ENCODE data around the gene OR10A3.

OR10A3 gene

DNA sequence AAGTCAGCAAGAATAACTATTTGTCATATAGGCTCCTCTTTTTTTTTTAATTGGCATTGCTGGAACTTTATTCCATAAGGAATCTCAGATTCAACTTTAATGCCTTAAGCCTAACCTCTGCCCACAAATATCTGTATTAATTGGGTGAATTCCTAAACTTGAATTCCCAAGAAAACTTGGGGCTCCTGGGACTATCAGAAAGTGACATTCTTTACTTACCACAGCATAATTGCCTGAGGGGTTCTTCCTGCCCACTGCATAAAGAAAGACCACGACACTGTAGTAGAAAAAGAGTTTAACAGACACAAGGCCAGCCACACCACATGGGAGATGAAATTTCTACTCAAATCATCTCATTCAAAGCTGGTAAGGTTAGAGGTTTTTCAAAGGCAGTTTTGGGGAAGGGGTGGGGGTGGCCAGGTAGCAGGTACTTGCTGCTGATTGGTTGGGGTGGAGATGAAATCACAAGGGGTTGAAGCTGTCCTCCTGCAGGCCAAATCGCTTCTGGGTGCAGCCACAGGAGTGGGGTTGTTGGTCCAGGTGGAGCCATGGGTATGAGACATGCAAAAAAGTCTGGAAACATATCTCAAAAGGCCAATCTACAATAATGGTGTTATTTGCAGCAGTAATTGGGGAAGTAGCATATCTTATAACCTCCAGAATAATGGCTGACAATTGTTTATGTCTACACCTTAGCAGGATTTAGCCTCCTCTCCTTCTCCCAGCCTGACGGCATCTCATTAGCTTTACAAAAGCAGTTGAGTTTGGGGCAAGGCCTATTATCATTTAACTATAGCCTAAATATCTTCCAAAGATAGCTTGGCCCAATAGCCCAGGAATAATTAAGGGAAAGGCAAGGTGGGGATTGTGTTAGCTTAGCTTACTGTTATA lies 28.5 kb upstream of the OR10A3 start:
- H3K9ac ChIP-seq (ENCODE audit: low read depth, low read length) = peak overlapping the region; percentile 69
- no peak overlapping the region for H3K4me3 ChIP-seq (ENCODE audit: low read length)
- H3K4me1 ChIP-seq (ENCODE audit: control insufficient read depth, insufficient read depth, low read length) = peaks cover 53% of the 10 kb centered on the region
- no peak overlapping the region for H3K4me2 ChIP-seq (ENCODE audit: low read length)
- no peaks in the 10 kb centered on the region for H3K27me3 ChIP-seq (ENCODE audit: control insufficient read depth, insufficient read depth, low read length)
- no peaks in the 10 kb centered on the region for H3K9me3 ChIP-seq (replicated peaks; ENCODE audit: low read length)
- no peaks in the 10 kb centered on the region for H3K36me3 ChIP-seq (ENCODE audit: insufficient read depth, low read length)

DNA sequence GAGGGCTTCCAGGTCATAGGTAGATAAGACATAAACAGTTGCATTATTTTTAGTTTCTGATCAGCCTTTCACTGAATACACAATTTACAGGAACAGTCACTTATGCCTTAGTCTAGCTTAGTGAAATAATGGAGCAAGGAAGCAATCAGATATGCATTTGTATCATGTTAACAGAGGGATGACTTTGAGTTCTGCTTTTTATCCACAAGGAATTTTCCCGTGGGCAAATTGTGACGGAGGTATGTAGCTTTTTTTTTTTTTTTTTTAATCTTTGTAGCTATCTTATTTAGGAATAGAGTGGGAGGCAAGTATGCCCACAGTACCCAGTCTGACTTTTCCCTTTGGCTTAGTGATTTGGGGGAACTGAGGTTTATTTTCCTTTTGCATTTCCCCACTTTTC lies 27.2 kb upstream of the OR10A3 start:
- Histone ChIP-seq H3K4me3 (ENCODE audit: low read length) (no peak overlapping the region), H3K9ac (ENCODE audit: low read depth, low read length) (peak overlapping the region; percentile 69), H3K4me2 (ENCODE audit: low read length) (no peak overlapping the region), H3K27me3 (ENCODE audit: control insufficient read depth, insufficient read depth, low read length) (no peaks in the 10 kb centered on the region), H3K9me3 (replicated peaks; ENCODE audit: low read length) (no peaks in the 10 kb centered on the region), H3K4me1 (ENCODE audit: control insufficient read depth, insufficient read depth, low read length) (peaks cover 62% of the 10 kb centered on the region), H3K36me3 (ENCODE audit: insufficient read depth, low read length) (no peaks in the 10 kb centered on the region)

DNA sequence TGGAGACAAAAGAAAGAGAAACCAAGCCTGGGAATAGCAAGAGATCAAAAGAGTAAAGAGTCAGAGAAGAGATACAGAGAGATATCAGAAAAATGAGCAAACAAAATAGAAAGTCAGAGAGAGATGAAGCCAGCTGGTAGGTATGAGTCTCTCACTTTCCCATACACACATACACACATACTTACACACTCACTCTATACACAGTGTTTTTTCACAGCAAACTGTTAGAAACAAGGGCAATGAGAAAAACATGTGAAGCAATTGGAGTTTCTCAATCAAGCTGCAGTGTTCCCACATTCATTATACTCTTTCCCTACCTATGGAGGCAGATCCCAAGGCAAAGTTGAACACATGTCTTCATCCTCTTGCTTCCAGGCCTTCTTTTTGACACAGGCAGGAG lies 26.3 kb upstream of the OR10A3 start:
- H3K9ac ChIP-seq (ENCODE audit: low read depth, low read length) = peak overlapping the region; percentile 5
- no peaks in the 10 kb centered on the region for H3K27me3 ChIP-seq (ENCODE audit: control insufficient read depth, insufficient read depth, low read length)
- no peaks in the 10 kb centered on the region for H3K36me3 ChIP-seq (ENCODE audit: insufficient read depth, low read length)
- no peak overlapping the region for H3K4me2 ChIP-seq (ENCODE audit: low read length)
- no peaks in the 10 kb centered on the region for H3K9me3 ChIP-seq (replicated peaks; ENCODE audit: low read length)
- H3K4me3 ChIP-seq (ENCODE audit: low read length) = no peak overlapping the region
- H3K4me1 ChIP-seq (ENCODE audit: control insufficient read depth, insufficient read depth, low read length) = peaks cover 63% of the 10 kb centered on the region

DNA sequence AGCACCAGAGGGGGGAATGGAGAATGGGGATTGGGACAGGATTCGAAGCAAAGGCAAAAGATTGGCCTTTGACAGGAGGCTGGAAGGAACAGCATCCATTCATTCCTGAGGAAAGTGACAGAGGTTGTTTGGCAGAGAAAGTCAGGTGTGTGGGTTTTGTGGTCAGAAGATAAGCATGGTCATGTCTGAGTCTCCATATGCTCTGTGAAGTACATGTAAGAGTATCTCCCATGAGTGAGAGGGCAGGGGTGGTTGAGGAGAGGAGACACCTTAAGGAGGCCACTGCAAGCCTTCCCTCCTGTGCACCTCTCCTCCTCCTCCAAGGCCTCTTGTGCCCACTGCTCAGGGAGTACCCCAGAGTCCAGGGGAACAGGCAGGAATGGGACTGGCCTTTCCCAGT lies 25.6 kb upstream of the OR10A3 start:
- Histone ChIP-seq H3K4me1 (ENCODE audit: control insufficient read depth, insufficient read depth, low read length) (peaks cover 58% of the 10 kb centered on the region), H3K4me3 (ENCODE audit: low read length) (no peak overlapping the region), H3K9ac (ENCODE audit: low read depth, low read length) (no peak overlapping the region), H3K27me3 (ENCODE audit: control insufficient read depth, insufficient read depth, low read length) (no peaks in the 10 kb centered on the region), H3K9me3 (replicated peaks; ENCODE audit: low read length) (no peaks in the 10 kb centered on the region), H3K4me2 (ENCODE audit: low read length) (no peak overlapping the region), H3K36me3 (ENCODE audit: insufficient read depth, low read length) (no peaks in the 10 kb centered on the region)

DNA sequence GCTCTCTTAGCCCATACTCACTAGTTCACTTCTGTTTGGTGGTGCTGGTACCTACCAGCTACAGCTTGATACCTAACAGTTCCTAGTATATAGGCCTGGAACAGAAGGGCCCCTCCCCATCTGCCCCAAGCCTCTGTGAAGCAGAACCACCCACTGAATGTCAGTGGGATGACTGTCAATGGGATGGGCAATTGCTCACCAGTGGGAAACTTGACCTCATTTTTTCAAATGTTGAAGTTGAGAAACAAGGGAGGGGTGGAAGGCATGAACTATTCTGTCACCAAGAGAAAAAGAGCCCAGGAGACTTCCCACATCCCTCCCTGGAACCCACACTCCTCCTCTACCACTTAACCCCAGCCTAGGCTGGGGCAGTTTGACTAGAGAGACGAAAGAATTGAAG lies 23.9 kb upstream of the OR10A3 start, which contains the start of gene NLRP10:
Gene NLRP10 (minus strand): TSS at position 62 of the 400 bp plus-strand sequence. CDS start 1,952 bp downstream, outside the sequence.
- Histone ChIP-seq H3K4me1 (ENCODE audit: control insufficient read depth, insufficient read depth, low read length) (peaks cover 58% of the 10 kb centered on the region), H3K4me3 (ENCODE audit: low read length) (peak within 1 kb of the TSS; percentile 54), H3K9ac (ENCODE audit: low read depth, low read length) (peak within 1 kb of the TSS; percentile 86)

DNA sequence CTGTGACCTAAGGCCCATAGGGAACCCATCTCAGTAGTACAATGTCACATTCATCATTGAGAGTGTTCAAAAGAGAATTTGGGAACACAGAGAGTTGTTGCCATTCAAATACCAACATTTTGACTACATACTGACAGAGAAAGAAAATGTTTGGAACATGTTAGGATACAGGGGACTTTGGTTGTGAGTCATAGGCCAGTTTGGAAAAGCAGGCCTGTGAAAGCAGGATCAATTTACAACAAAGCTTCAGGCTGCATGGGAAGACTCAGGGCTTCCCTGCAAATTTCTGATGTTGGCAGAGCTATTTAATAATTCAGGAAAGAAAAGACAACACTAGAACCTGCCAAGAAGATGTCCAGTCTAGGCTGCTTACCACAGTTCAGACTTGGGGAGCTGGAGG lies 23.4 kb upstream of the OR10A3 start:
- peak overlapping the region; percentile 54 for H3K4me3 ChIP-seq (ENCODE audit: low read length)

More for the DNA sequence above, 23.9 kb upstream of the OR10A3 start, which contains the start of gene NLRP10:
- H3K36me3 ChIP-seq (ENCODE audit: insufficient read depth, low read length) = no peaks in the 10 kb centered on the region
- H3K4me2 ChIP-seq (ENCODE audit: low read length) = peak within 1 kb of the TSS; percentile 71
- no peaks in the 10 kb centered on the region for H3K27me3 ChIP-seq (ENCODE audit: control insufficient read depth, insufficient read depth, low read length)
- H3K9me3 ChIP-seq (replicated peaks; ENCODE audit: low read length) = no peaks in the 10 kb centered on the region

DNA sequence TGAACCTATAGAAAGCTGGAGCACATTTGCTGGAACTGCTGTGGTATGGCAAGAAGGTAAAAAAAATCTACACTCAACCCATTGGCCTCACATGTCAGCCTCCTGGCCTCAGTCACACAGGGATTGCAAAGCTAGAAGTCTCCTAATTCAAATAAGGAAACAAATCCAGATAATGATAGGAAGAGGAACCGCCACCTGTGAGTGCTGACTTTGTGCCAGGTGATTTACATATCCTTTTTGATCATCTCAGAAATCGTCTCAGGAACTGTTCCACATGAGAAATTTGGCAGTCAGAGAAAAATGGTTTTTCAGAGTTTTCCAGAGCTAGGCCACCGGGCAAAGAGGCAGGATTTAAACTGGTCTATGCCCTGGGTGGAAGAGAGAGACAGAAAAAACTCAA lies 22.8 kb upstream of the OR10A3 start:
- peak overlapping the region; percentile 86 for H3K9ac ChIP-seq (ENCODE audit: low read depth, low read length)
- H3K36me3 ChIP-seq (ENCODE audit: insufficient read depth, low read length) = no peaks in the 10 kb centered on the region
- H3K4me2 ChIP-seq (ENCODE audit: low read length) = peak overlapping the region; percentile 71
- H3K4me1 ChIP-seq (ENCODE audit: control insufficient read depth, insufficient read depth, low read length) = peaks cover 54% of the 10 kb centered on the region
- peak overlapping the region; percentile 2 for H3K4me3 ChIP-seq (ENCODE audit: low read length)
- H3K27me3 ChIP-seq (ENCODE audit: control insufficient read depth, insufficient read depth, low read length) = no peaks in the 10 kb centered on the region
- no peaks in the 10 kb centered on the region for H3K9me3 ChIP-seq (replicated peaks; ENCODE audit: low read length)

More for the DNA sequence above, 23.4 kb upstream of the OR10A3 start:
- H3K9me3 ChIP-seq (replicated peaks; ENCODE audit: low read length) = no peaks in the 10 kb centered on the region
- peak overlapping the region; percentile 86 for H3K9ac ChIP-seq (ENCODE audit: low read depth, low read length)
- peak overlapping the region; percentile 71 for H3K4me2 ChIP-seq (ENCODE audit: low read length)
- no peaks in the 10 kb centered on the region for H3K27me3 ChIP-seq (ENCODE audit: control insufficient read depth, insufficient read depth, low read length)
- H3K4me1 ChIP-seq (ENCODE audit: control insufficient read depth, insufficient read depth, low read length) = peaks cover 55% of the 10 kb centered on the region
- H3K36me3 ChIP-seq (ENCODE audit: insufficient read depth, low read length) = no peaks in the 10 kb centered on the region

DNA sequence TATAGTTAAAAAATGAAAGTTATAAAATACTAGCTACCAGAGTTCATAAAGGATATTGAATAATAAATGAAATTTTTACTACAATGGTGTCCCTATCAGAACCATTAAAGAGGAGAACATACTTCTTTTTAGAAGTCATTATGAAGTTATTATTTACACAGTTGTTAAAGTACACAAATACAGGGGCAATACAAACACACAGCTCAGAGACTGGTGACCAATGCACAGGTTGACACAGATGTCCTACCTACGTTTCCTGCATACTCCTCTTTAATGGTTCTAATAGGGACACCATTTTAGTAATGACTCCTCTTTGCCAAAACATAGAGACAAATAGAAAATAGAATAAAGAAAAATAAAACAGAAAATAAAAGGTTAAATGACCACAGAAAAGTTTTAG lies 13.7 kb upstream of the OR10A3 start:
- Histone ChIP-seq H3K9me3 (replicated peaks; ENCODE audit: low read length) (no peaks in the 10 kb centered on the region), H3K36me3 (ENCODE audit: insufficient read depth, low read length) (no peaks in the 10 kb centered on the region), H3K4me1 (ENCODE audit: control insufficient read depth, insufficient read depth, low read length) (no peaks in the 10 kb centered on the region), H3K9ac (ENCODE audit: low read depth, low read length) (no peak overlapping the region), H3K27me3 (ENCODE audit: control insufficient read depth, insufficient read depth, low read length) (no peaks in the 10 kb centered on the region), H3K4me3 (ENCODE audit: low read length) (no peak overlapping the region), H3K4me2 (ENCODE audit: low read length) (no peak overlapping the region)

DNA sequence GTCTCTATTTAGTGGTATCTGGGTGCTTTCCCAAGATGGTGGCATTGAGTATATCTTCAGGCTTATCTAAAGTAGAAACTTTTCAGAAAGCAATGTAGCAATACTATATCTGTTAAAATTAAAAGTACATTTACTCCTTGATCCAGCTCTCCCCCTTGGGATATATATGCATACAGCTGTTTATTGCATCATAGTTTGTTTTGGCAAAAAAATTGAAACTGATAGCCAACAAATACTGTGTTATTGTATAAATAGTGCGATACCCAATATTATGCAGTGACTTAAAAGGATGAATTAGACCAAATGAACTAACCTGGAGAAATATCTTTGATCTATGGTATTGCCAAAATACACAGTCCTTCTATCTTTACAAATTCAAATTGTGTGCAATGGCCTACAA lies 8.4 kb upstream of the OR10A3 start:
- Histone ChIP-seq H3K4me2 (ENCODE audit: low read length) (no peak overlapping the region), H3K9me3 (replicated peaks; ENCODE audit: low read length) (peaks cover under 1% of the 10 kb centered on the region), H3K4me3 (ENCODE audit: low read length) (no peak overlapping the region), H3K9ac (ENCODE audit: low read depth, low read length) (no peak overlapping the region), H3K36me3 (ENCODE audit: insufficient read depth, low read length) (no peaks in the 10 kb centered on the region), H3K27me3 (ENCODE audit: control insufficient read depth, insufficient read depth, low read length) (no peaks in the 10 kb centered on the region), H3K4me1 (ENCODE audit: control insufficient read depth, insufficient read depth, low read length) (no peaks in the 10 kb centered on the region)

DNA sequence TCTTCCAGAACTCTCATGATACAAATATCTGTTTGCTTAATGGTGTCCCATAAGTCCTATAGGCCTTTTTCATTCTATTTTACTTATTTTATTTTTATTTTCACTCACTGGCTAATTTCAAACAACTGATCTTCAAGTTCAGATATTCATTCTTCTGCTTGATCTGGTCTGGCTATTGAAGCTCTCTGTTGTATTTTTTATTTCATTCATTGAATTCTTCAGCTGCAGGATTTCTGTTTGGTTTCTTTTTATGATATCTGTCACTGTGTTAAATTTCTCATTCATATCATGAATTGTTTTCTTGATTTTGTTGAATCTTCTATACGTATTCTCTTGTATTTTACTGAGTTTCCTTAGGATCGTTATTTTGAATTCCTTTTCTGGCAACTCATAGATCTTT lies 2.6 kb upstream of the OR10A3 start:
- Histone ChIP-seq H3K9ac (ENCODE audit: low read depth, low read length) (no peak overlapping the region), H3K4me1 (ENCODE audit: control insufficient read depth, insufficient read depth, low read length) (no peaks in the 10 kb centered on the region), H3K36me3 (ENCODE audit: insufficient read depth, low read length) (no peaks in the 10 kb centered on the region), H3K4me3 (ENCODE audit: low read length) (no peak overlapping the region), H3K27me3 (ENCODE audit: control insufficient read depth, insufficient read depth, low read length) (no peaks in the 10 kb centered on the region), H3K4me2 (ENCODE audit: low read length) (no peak overlapping the region), H3K9me3 (replicated peaks; ENCODE audit: low read length) (peaks cover 8% of the 10 kb centered on the region)

DNA sequence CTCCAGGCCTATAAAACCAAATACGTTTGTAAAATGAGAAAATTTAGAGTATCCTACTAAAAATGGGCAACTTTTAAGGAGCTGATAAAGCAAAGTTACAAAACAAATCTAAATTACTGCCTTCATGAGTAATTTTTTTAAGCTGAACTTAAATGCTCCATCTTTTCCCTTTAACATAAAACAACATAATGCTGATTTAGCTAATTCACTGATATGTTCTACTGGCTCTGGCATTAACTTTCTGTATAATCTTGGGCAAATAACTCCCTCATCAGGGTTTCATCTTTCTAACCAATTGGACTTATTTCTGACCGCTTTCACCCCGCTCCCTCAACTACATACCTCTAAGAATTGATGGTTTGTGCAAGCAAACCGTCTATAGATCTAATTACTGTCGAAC lies 362 bp downstream of the OR10A3 start:
- H3K4me3 ChIP-seq (ENCODE audit: low read length) = no peak overlapping the region
- no peaks in the 10 kb centered on the region for H3K27me3 ChIP-seq (ENCODE audit: control insufficient read depth, insufficient read depth, low read length)
- H3K4me2 ChIP-seq (ENCODE audit: low read length) = no peak overlapping the region
- peaks cover 8% of the 10 kb centered on the region for H3K9me3 ChIP-seq (replicated peaks; ENCODE audit: low read length)
- H3K9ac ChIP-seq (ENCODE audit: low read depth, low read length) = no peak overlapping the region
- H3K4me1 ChIP-seq (ENCODE audit: control insufficient read depth, insufficient read depth, low read length) = no peaks in the 10 kb centered on the region
- no peaks in the 10 kb centered on the region for H3K36me3 ChIP-seq (ENCODE audit: insufficient read depth, low read length)

DNA sequence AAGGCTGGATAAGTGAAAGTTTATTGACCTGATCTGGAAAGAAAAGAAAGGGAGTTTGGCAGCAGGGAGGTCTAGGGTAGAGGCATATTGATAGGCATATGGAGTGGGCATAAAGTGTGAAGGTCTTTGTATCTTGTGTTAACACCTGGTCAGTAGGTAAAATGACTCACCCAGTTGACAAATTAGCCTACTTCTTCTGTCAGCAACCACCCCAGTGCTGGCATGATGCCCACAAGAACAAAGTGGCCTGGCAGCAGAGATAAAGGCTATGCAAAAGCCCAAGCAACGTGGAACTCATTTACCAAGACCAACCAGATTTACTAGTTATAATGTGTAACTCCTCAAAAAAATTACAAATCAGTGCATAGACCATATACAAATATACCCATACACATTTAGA lies 4.9 kb downstream of the OR10A3 start:
- Histone ChIP-seq H3K9me3 (replicated peaks; ENCODE audit: low read length) (no peaks in the 10 kb centered on the region), H3K36me3 (ENCODE audit: insufficient read depth, low read length) (no peaks in the 10 kb centered on the region), H3K9ac (ENCODE audit: low read depth, low read length) (no peak overlapping the region), H3K27me3 (ENCODE audit: control insufficient read depth, insufficient read depth, low read length) (no peaks in the 10 kb centered on the region), H3K4me3 (ENCODE audit: low read length) (no peak overlapping the region), H3K4me1 (ENCODE audit: control insufficient read depth, insufficient read depth, low read length) (no peaks in the 10 kb centered on the region), H3K4me2 (ENCODE audit: low read length) (no peak overlapping the region)

All from skeletal muscle satellite cell (primary cell).